Loucy (cell line): ENCODE data around the gene PPARA.

Experiments used
- H2AFZ ChIP-seq: fragments of 200-600 bp; sonication (generic); 2 replicates; pipeline ENCODE4 v1.6.0; 2016; ENCODE audit warnings: antibody characterized with exemption, mild to moderate bottlenecking, low read length, moderate library complexity
- H3F3A ChIP-seq: fragments of 200-600 bp; 2 replicates; pipeline ENCODE4 v1.6.0; 2016; ENCODE audit warnings: antibody characterized with exemption, low read depth, mild to moderate bottlenecking
- H3K27me3 ChIP-seq: fragments of 200-600 bp; sonication (generic); 2 replicates; pipeline ENCODE4 v1.6.1; 2014; ENCODE audit warnings: low read length, mild to moderate bottlenecking; ENCODE audit not compliant: insufficient read depth, poor library complexity, severe bottlenecking
- H3K36me3 ChIP-seq: fragments of 200-600 bp; sonication (generic); 2 replicates; pipeline ENCODE4 v1.6.1; 2016; ENCODE audit warnings: low read length; ENCODE audit not compliant: insufficient read depth
- H3K4me1 ChIP-seq: fragments of 200-600 bp; sonication (generic); 2 replicates; pipeline ENCODE4 v1.5.1; 2014; ENCODE audit warnings: low read length, mild to moderate bottlenecking; ENCODE audit not compliant: insufficient read depth, poor library complexity, severe bottlenecking
- H3K4me2 ChIP-seq: fragments of 200-600 bp; sonication (generic); 2 replicates; pipeline ENCODE4 v1.6.0; 2014; ENCODE audit warnings: antibody characterized with exemption, low read length, low read depth, mild to moderate bottlenecking; ENCODE audit not compliant: poor library complexity, severe bottlenecking
- H3K4me3 ChIP-seq: fragments of 200-600 bp; sonication (generic); 2 replicates; pipeline ENCODE4 v1.5.1; 2014; ENCODE audit warnings: low read length, mild to moderate bottlenecking, mixed read lengths; ENCODE audit not compliant: poor library complexity, severe bottlenecking
- H3K79me2 ChIP-seq: fragments of 200-600 bp; sonication (generic); 2 replicates; pipeline ENCODE4 v1.6.1; 2014; ENCODE audit warnings: low read length; ENCODE audit not compliant: insufficient read depth
- H3K9ac ChIP-seq: fragments of 200-600 bp; sonication (generic); 2 replicates; pipeline ENCODE4 v1.6.0; 2014; ENCODE audit warnings: mild to moderate bottlenecking, low read depth, low read length, moderate library complexity; ENCODE audit not compliant: poor library complexity, severe bottlenecking
- H3K9me2 ChIP-seq: fragments of 200-600 bp; sonication (generic); replicated peaks from 2 replicates; pipeline ENCODE4 v1.6.1; 2016; ENCODE audit warnings: low read depth, low read length, mixed read lengths
- H3K9me3 ChIP-seq: fragments of 200-600 bp; sonication (generic); 2 replicates; pipeline ENCODE4 v1.6.1; 2014; ENCODE audit warnings: mild to moderate bottlenecking, antibody characterized with exemption, low read length, low read depth; ENCODE audit not compliant: insufficient read depth
- H4K20me1 ChIP-seq: fragments of 200-600 bp; sonication (generic); 2 replicates; pipeline ENCODE4 v1.6.0; 2014; ENCODE audit warnings: antibody characterized with exemption, low read length, mild to moderate bottlenecking; ENCODE audit not compliant: insufficient read depth, poor library complexity, severe bottlenecking
- CTCF ChIP-seq: fragments of 200-600 bp; sonication (generic); conservative IDR thresholded peaks from 2 replicates; pipeline ENCODE4 v1.5.1; 2014; ENCODE audit warnings: mild to moderate bottlenecking, antibody characterized with exemption, low read length
- EZH2phosphoT487 ChIP-seq: fragments of 200-600 bp; IDR thresholded peaks from 2 replicates; pipeline ENCODE4 v1.6.1; 2018; ENCODE audit warnings: antibody characterized with exemption, mild to moderate bottlenecking, moderate library complexity, borderline replicate concordance

Gene PPARA

GRCh38 chr22:46159212-46159611 is 8.9 kb downstream of the PPARA start:
- H3K4me2 ChIP-seq, result no peak overlapping the region

GRCh38 chr22:46159777-46160176 is 9.5 kb downstream of the PPARA start:
- Histone ChIP-seq H3K4me2 (no peak overlapping the region), H3K4me1 (peaks cover 21% of the 10 kb centered on the region)

More at GRCh38 chr22:46159212-46159611, 8.9 kb downstream of the PPARA start:
- H3K27me3 ChIP-seq, result no peaks in the 10 kb centered on the region
- no peaks in the 10 kb centered on the region for H3F3A ChIP-seq
- H3K4me3 ChIP-seq, result no peak overlapping the region
- no peaks in the 10 kb centered on the region for H3K9me2 ChIP-seq
- H3K36me3 ChIP-seq, result peaks cover 12% of the 10 kb centered on the region; the same call in 1 of the 2 replicates
- peaks cover 23% of the 10 kb centered on the region for H3K4me1 ChIP-seq
- H3K9me3 ChIP-seq, result no peaks in the 10 kb centered on the region
- H3K9ac ChIP-seq, result no peak overlapping the region
- H4K20me1 ChIP-seq, result peaks cover 13% of the 10 kb centered on the region
- peaks cover 73% of the 10 kb centered on the region for H3K79me2 ChIP-seq
- no peak overlapping the region for H2AFZ ChIP-seq
- TF ChIP-seq CTCF, result no peak
- TF ChIP-seq EZH2phosphoT487, result no peak

GRCh38 chr22:46162285-46162684 is 12.0 kb downstream of the PPARA start:
- Histone ChIP-seq H3K27me3 (no peaks in the 10 kb centered on the region), H3K9me2 (no peaks in the 10 kb centered on the region), H3K9me3 (no peaks in the 10 kb centered on the region), H3K4me2 (no peak overlapping the region), H3K4me1 (peaks cover 13% of the 10 kb centered on the region), H3K4me3 (no peak overlapping the region), H2AFZ (no peak overlapping the region), H3F3A (no peaks in the 10 kb centered on the region), H3K79me2 (peaks cover 55% of the 10 kb centered on the region), H3K9ac (no peak overlapping the region), H4K20me1 (no peaks in the 10 kb centered on the region), H3K36me3 (peaks cover 12% of the 10 kb centered on the region; the same call in 1 of the 2 replicates)
- TF ChIP-seq CTCF (no peak), EZH2phosphoT487 (no peak)

More at GRCh38 chr22:46159777-46160176, 9.5 kb downstream of the PPARA start:
- Histone ChIP-seq H4K20me1 (peaks cover 11% of the 10 kb centered on the region), H3K79me2 (peaks cover 68% of the 10 kb centered on the region), H3K9me2 (no peaks in the 10 kb centered on the region), H3F3A (no peaks in the 10 kb centered on the region), H3K9me3 (no peaks in the 10 kb centered on the region), H2AFZ (no peak overlapping the region), H3K9ac (no peak overlapping the region), H3K27me3 (no peaks in the 10 kb centered on the region), H3K4me3 (no peak overlapping the region), H3K36me3 (peaks cover 12% of the 10 kb centered on the region; the same call in 1 of the 2 replicates)
- TF ChIP-seq CTCF, result no peak
- no peak for TF ChIP-seq EZH2phosphoT487
